H9 (cell line): ENCODE data around the gene FBXO34. TPM values are rescaled to one million over a fixed set of nuclear protein-coding genes. Genes with fewer than 3 reads are reported as not detected.
A peak's percentile ranks its signal among the peaks of the same experiment; 100 is the strongest.

Experiments used
- DNase-seq: peaks from one replicate; pipeline ENCODE4 v3.0.0-alpha.2; 2017
- H2AFZ ChIP-seq: one replicate; pipeline ENCODE4 v1.6.1; 2013; ENCODE audit warnings: mild to moderate bottlenecking, low read length, control low read depth, moderate library complexity
- H2AK5ac ChIP-seq: 2 replicates; pipeline ENCODE4 v1.6.1; 2013; ENCODE audit warnings: low read length, control low read depth, mixed read lengths; ENCODE audit not compliant: insufficient read length
- H2BK120ac ChIP-seq: one replicate; pipeline ENCODE4 v1.6.1; 2013; ENCODE audit warnings: low read depth, mild to moderate bottlenecking, low read length, control low read depth, inconsistent platforms; ENCODE audit not compliant: poor library complexity, severe bottlenecking
- H2BK12ac ChIP-seq: 2 replicates; pipeline ENCODE4 v1.6.1; 2013; ENCODE audit warnings: low read length, control low read depth, mixed read lengths, low read depth; ENCODE audit not compliant: insufficient read length
- H2BK15ac ChIP-seq: 2 replicates; pipeline ENCODE4 v1.6.1; 2013; ENCODE audit warnings: low read depth, low read length, control low read depth
- H2BK20ac ChIP-seq: one replicate; pipeline ENCODE4 v1.6.1; 2013; ENCODE audit warnings: low read depth, mild to moderate bottlenecking, low read length, control low read depth, inconsistent platforms; ENCODE audit not compliant: poor library complexity, severe bottlenecking
- H2BK5ac ChIP-seq: 2 replicates; pipeline ENCODE4 v1.6.1; 2013; ENCODE audit warnings: low read length, control low read depth, mixed read lengths; ENCODE audit not compliant: insufficient read length
- H3K14ac ChIP-seq: 2 replicates; pipeline ENCODE4 v1.6.1; 2013; ENCODE audit warnings: low read length, control low read depth; ENCODE audit not compliant: insufficient read depth
- H3K18ac ChIP-seq: 2 replicates; pipeline ENCODE4 v1.6.1; 2013; ENCODE audit warnings: low read depth, mild to moderate bottlenecking, mixed read lengths, low read length, control low read depth; ENCODE audit not compliant: insufficient read length
- H3K23ac ChIP-seq: 2 replicates; pipeline ENCODE4 v1.6.1; 2013; ENCODE audit warnings: low read length, control low read depth, mixed read lengths, low read depth; ENCODE audit not compliant: insufficient read length
- H3K23me2 ChIP-seq: 2 replicates; pipeline ENCODE4 v1.6.1; 2013; ENCODE audit warnings: low read depth, mild to moderate bottlenecking, mixed read lengths, low read length, control low read depth; ENCODE audit not compliant: insufficient read length, poor library complexity, severe bottlenecking
- H3K27ac ChIP-seq: 2 replicates; pipeline ENCODE4 v1.5.1; 2013; ENCODE audit warnings: low read length, control low read depth, mixed read lengths, low read depth; ENCODE audit not compliant: insufficient read length
- H3K27me3 ChIP-seq: 2 replicates; pipeline ENCODE4 v1.6.1; 2013; ENCODE audit warnings: low read length, control low read depth, inconsistent platforms; ENCODE audit not compliant: insufficient read depth
- H3K4ac ChIP-seq: 2 replicates; pipeline ENCODE4 v1.6.1; 2013; ENCODE audit warnings: low read depth, mild to moderate bottlenecking, control low read depth, inconsistent platforms, low read length, moderate library complexity
- H3K4me1 ChIP-seq: 2 replicates; pipeline ENCODE4 v1.6.1; 2013; ENCODE audit warnings: low read length, control low read depth, inconsistent platforms; ENCODE audit not compliant: insufficient read depth
- H3K4me2 ChIP-seq: 2 replicates; pipeline ENCODE4 v1.6.1; 2013; ENCODE audit warnings: low read length, control low read depth, mixed read lengths; ENCODE audit not compliant: insufficient read length, insufficient read depth
- H3K56ac ChIP-seq: 2 replicates; pipeline ENCODE4 v1.6.1; 2013; ENCODE audit warnings: low read depth, mild to moderate bottlenecking, mixed read lengths, low read length, control low read depth; ENCODE audit not compliant: insufficient read length
- H3K79me1 ChIP-seq: 2 replicates; pipeline ENCODE4 v1.6.1; 2013; ENCODE audit warnings: low read depth, mild to moderate bottlenecking, moderate library complexity, low read length, control low read depth, inconsistent platforms; ENCODE audit not compliant: insufficient read depth, poor library complexity, severe bottlenecking
- H3K79me2 ChIP-seq: 2 replicates; pipeline ENCODE4 v1.6.1; 2013; ENCODE audit warnings: low read length, control low read depth, inconsistent platforms; ENCODE audit not compliant: insufficient read depth
- H3K9ac ChIP-seq: 2 replicates; pipeline ENCODE4 v1.6.1; 2013; ENCODE audit warnings: low read length, control low read depth, mixed read lengths; ENCODE audit not compliant: insufficient read length; ENCODE audit errors: extremely low read depth
- H3K9me3 ChIP-seq: one replicate; pipeline ENCODE4 v1.6.1; 2013; ENCODE audit warnings: low read depth, low read length, inconsistent platforms; ENCODE audit not compliant: control insufficient read depth
- H3T11ph ChIP-seq: one replicate; pipeline ENCODE4 v1.6.1; 2013; ENCODE audit warnings: mild to moderate bottlenecking, low read length, control low read depth, inconsistent platforms
- H4K20me1 ChIP-seq: one replicate; pipeline ENCODE4 v1.6.1; 2013; ENCODE audit not compliant: control insufficient read depth, insufficient read length, insufficient read depth
- H4K5ac ChIP-seq: 2 replicates; pipeline ENCODE4 v1.6.1; 2013; ENCODE audit warnings: low read depth, mild to moderate bottlenecking, mixed read lengths, low read length, control low read depth; ENCODE audit not compliant: insufficient read length
- H4K8ac ChIP-seq: replicated peaks from 2 replicates; pipeline ENCODE4 v1.6.1; 2013; ENCODE audit warnings: low read length, control low read depth, mixed read lengths, low read depth; ENCODE audit not compliant: insufficient read length
- H4K91ac ChIP-seq: 2 replicates; pipeline ENCODE4 v1.6.1; 2013; ENCODE audit warnings: low read depth, mild to moderate bottlenecking, moderate library complexity, mixed read lengths, low read length, control low read depth; ENCODE audit not compliant: insufficient read length
- H3K27ac Mint-ChIP-seq, 3 experiments: 2 replicates in 2 of 3; 3 replicates in 1 of 3; pipeline ENCODE4 v1.8.0; 2020 to 2021; ENCODE audit warnings: mixed read lengths in 3 of 3, mild to moderate bottlenecking in 1 of 3, moderate library complexity in 1 of 3
- H3K27me3 Mint-ChIP-seq: 2 replicates; pipeline ENCODE4 v1.8.0; 2021; ENCODE audit warnings: low read depth, mild to moderate bottlenecking, moderate library complexity, mixed read lengths
- H3K36me3 Mint-ChIP-seq, 3 experiments: 2 replicates in 2 of 3; 3 replicates in 1 of 3; pipeline ENCODE4 v1.8.0; 2020 to 2021; ENCODE audit warnings: low read depth in 3 of 3, mixed read lengths in 3 of 3; ENCODE audit not compliant: insufficient read depth in 1 of 3
- H3K4me1 Mint-ChIP-seq, 2 experiments: 2 replicates each; pipeline ENCODE4 v1.8.0; 2020; ENCODE audit warnings: mixed read lengths in 2 of 2
- H3K4me3 Mint-ChIP-seq, 2 experiments: 2 replicates in 1 of 2; 3 replicates in 1 of 2; pipeline ENCODE4 v1.8.0; 2020 to 2021; ENCODE audit warnings: mild to moderate bottlenecking in 2 of 2, mixed read lengths in 2 of 2, moderate library complexity in 1 of 2
- H3K9me3 Mint-ChIP-seq, 2 experiments: 2 replicates in 1 of 2; 3 replicates in 1 of 2; pipeline ENCODE4 v1.8.0; 2020; ENCODE audit warnings: mild to moderate bottlenecking in 2 of 2, mixed read lengths in 2 of 2, moderate library complexity in 1 of 2
- CTCF ChIP-seq: fragments of 200-600 bp; sonication (generic); conservative IDR thresholded peaks from 3 replicates; pipeline ENCODE4 v1.8.0; 2021; ENCODE audit warnings: antibody characterized with exemption, mild to moderate bottlenecking
- WGBS: extraction: QIAGEN DNeasy Blood & Tissue Kit; methylation state at CpG from one replicate; pipeline ENCODE4 v1.1.7; 2013; ENCODE audit warnings: missing lambda C conversion rate, low lambda C conversion rate, mixed read lengths; ENCODE audit not compliant: insufficient read length; ENCODE audit errors: extremely low coverage; 5-methylcytosine and 5-hydroxymethylcytosine counted together
- total RNA-seq: library from RNA; stranded (reverse); gene quantifications from 2 replicates; pipeline ENCODE4 v1.2.1, GENCODE V29; 2021

FBXO34 gene
- total RNA-seq, 1 experiment from 2014 or later = 12.0 TPM

GRCh38 chr14:55265197-55265596, 6.0 kb upstream of the FBXO34 start:
- no peak overlapping the region for H3K27ac Mint-ChIP-seq
- Histone ChIP-seq H3K27ac (no peak overlapping the region), H3K79me1 (no peaks in the 10 kb centered on the region), H3K56ac (no peak overlapping the region), H3K4me2 (no peak overlapping the region), H2BK15ac (no peak overlapping the region), H3K9me3 (no peaks in the 10 kb centered on the region), H3K79me2 (no peaks in the 10 kb centered on the region), H4K8ac (no peak overlapping the region), H3K18ac (no peak overlapping the region), H3K14ac (no peak overlapping the region), H2BK5ac (no peak overlapping the region), H3K23ac (no peak overlapping the region), H3K4me1 (no peaks in the 10 kb centered on the region), H2BK12ac (no peak overlapping the region), H2AFZ (no peak overlapping the region), H3K23me2 (no peaks in the 10 kb centered on the region), H4K91ac (no peak overlapping the region), H3T11ph (no peak overlapping the region), H4K20me1 (no peaks in the 10 kb centered on the region), H2AK5ac (no peak overlapping the region), H2BK20ac (no peak overlapping the region), H3K27me3 (no peaks in the 10 kb centered on the region), H2BK120ac (no peak overlapping the region), H4K5ac (no peak overlapping the region), H3K4ac (no peak overlapping the region), H3K9ac (no peak overlapping the region)
- H3K9me3 Mint-ChIP-seq = no peaks in the 10 kb centered on the region
- 0 out of 3 replicates have a peak, but pooled peaks have one; percentile 14 for TF ChIP-seq CTCF
- H3K27me3 Mint-ChIP-seq = no peaks in the 10 kb centered on the region
- no peak for DNase-seq
- peaks cover 5% of the 10 kb centered on the region in 2 experiments; a peak in 3 of 4 replicates for H3K4me1 Mint-ChIP-seq
- no peaks in the 10 kb centered on the region for H3K36me3 Mint-ChIP-seq
- no peak overlapping the region for H3K4me3 Mint-ChIP-seq
- no CpG with 5 or more reads among the region's 4 CpGs for WGBS
